Karpas-422 (cell line): ENCODE data around the gene SPNS3. TPM values are rescaled to one million over a fixed set of nuclear protein-coding genes. Genes with fewer than 3 reads are reported as not detected.

Source experiments
- DNase-seq: peaks from one replicate; pipeline ENCODE4 v3.0.0-alpha.2; 2015
- H2AFZ ChIP-seq: fragments of 200-600 bp; sonication (generic); 2 replicates; pipeline ENCODE4 v1.6.1; 2014; ENCODE audit warnings: antibody characterized with exemption, low read length, mixed read lengths
- H3K27ac ChIP-seq: fragments of 200-600 bp; sonication (generic); 2 replicates; pipeline ENCODE4 v1.5.1; 2014; ENCODE audit warnings: mild to moderate bottlenecking, low read length, moderate library complexity
- H3K27me3 ChIP-seq: fragments of 200-600 bp; sonication (generic); 2 replicates; pipeline ENCODE4 v1.6.1; 2014; ENCODE audit warnings: low read length, mixed read lengths
- H3K36me3 ChIP-seq: fragments of 200-600 bp; sonication (generic); 2 replicates; pipeline ENCODE4 v1.6.1; 2014; ENCODE audit warnings: low read length, mixed read lengths; ENCODE audit not compliant: insufficient read depth
- H3K4me1 ChIP-seq: fragments of 200-600 bp; sonication (generic); 2 replicates; pipeline ENCODE4 v1.6.1; 2014; ENCODE audit warnings: mild to moderate bottlenecking, low read length, mixed read lengths
- H3K4me2 ChIP-seq: fragments of 200-600 bp; sonication (generic); 2 replicates; pipeline ENCODE4 v1.6.1; 2014; ENCODE audit warnings: low read length, low read depth, mild to moderate bottlenecking; ENCODE audit not compliant: poor library complexity, severe bottlenecking
- H3K4me3 ChIP-seq: fragments of 200-600 bp; sonication (generic); 2 replicates; pipeline ENCODE4 v1.5.1; 2014; ENCODE audit warnings: mild to moderate bottlenecking, antibody characterized with exemption, low read length, mixed read lengths
- H3K79me2 ChIP-seq: fragments of 200-600 bp; sonication (generic); 2 replicates; pipeline ENCODE4 v1.6.1; 2014; ENCODE audit warnings: mild to moderate bottlenecking, low read length, mixed read lengths
- H3K9ac ChIP-seq: fragments of 200-600 bp; sonication (generic); 2 replicates; pipeline ENCODE4 v1.6.0; 2014; ENCODE audit warnings: low read length
- H3K9me2 ChIP-seq: fragments of 200-600 bp; sonication (generic), shearing (Covaris generic); replicated peaks from 2 replicates; pipeline ENCODE4 v1.6.0; 2014; ENCODE audit warnings: mild to moderate bottlenecking, low read length, moderate library complexity; ENCODE audit not compliant: insufficient read depth
- H3K9me3 ChIP-seq: fragments of 300-700, 200-600 bp; sonication (generic); 2 replicates; pipeline ENCODE4 v1.6.1; 2014; ENCODE audit warnings: low read length, mixed read lengths
- H4K20me1 ChIP-seq: fragments of 200-600 bp; sonication (generic); 2 replicates; pipeline ENCODE4 v1.6.1; 2014; ENCODE audit warnings: mild to moderate bottlenecking, antibody characterized with exemption, low read length, low read depth; ENCODE audit not compliant: insufficient read depth
- total RNA-seq: library from RNA; depleted of rRNA; stranded (reverse); fragments of >200 nt; shearing (Covaris generic); gene quantifications from 2 replicates; pipeline ENCODE4 v1.2.3, GENCODE V29; 2014; ENCODE audit warnings: low replicate concordance

The SPNS3 gene
- total RNA-seq, 1 experiment from 2014 or later, result 4.1 TPM

- Histone ChIP-seq H3K4me1 (no peaks in the 10 kb centered on the region), H2AFZ (no peak overlapping the region), H3K4me2 (no peak overlapping the region), H3K9me3 (no peaks in the 10 kb centered on the region), H3K9me2 (no peaks in the 10 kb centered on the region), H4K20me1 (no peaks in the 10 kb centered on the region; the same call in 1 of the 2 replicates), H3K4me3 (no peak overlapping the region), H3K36me3 (no peaks in the 10 kb centered on the region), H3K9ac (no peak overlapping the region), H3K27me3 (no peaks in the 10 kb centered on the region), H3K79me2 (no peaks in the 10 kb centered on the region), H3K27ac (no peak overlapping the region)
- DNase-seq, result no peak
Observed at GRCh38 chr17:4446326-4447071, 12.8 kb downstream of the SPNS3 start.

- H3K4me1 ChIP-seq, result no peaks in the 10 kb centered on the region
- H3K36me3 ChIP-seq, result no peaks in the 10 kb centered on the region
- no peak overlapping the region for H3K4me3 ChIP-seq
- no peaks in the 10 kb centered on the region for H3K9me2 ChIP-seq
- no peaks in the 10 kb centered on the region; the same call in 1 of the 2 replicates for H4K20me1 ChIP-seq
- no peaks in the 10 kb centered on the region for H3K27me3 ChIP-seq
- no peak overlapping the region for H3K4me2 ChIP-seq
- no peak overlapping the region for H3K27ac ChIP-seq
- H3K9me3 ChIP-seq, result no peaks in the 10 kb centered on the region
- no peak overlapping the region for H3K9ac ChIP-seq
- no peak for DNase-seq
- no peaks in the 10 kb centered on the region for H3K79me2 ChIP-seq
- H2AFZ ChIP-seq, result no peak overlapping the region
Observed at GRCh38 chr17:4448197-4448980, 14.6 kb downstream of the SPNS3 start.

GRCh38 chr17:4449736-4450135 is 16.0 kb downstream of the SPNS3 start:
- Histone ChIP-seq H3K79me2 (no peaks in the 10 kb centered on the region), H3K4me1 (no peaks in the 10 kb centered on the region), H3K9me3 (no peaks in the 10 kb centered on the region), H3K36me3 (no peaks in the 10 kb centered on the region), H2AFZ (no peak overlapping the region), H3K9me2 (no peaks in the 10 kb centered on the region), H3K27ac (no peak overlapping the region), H3K4me2 (no peak overlapping the region), H3K9ac (no peak overlapping the region), H3K4me3 (no peak overlapping the region), H4K20me1 (no peaks in the 10 kb centered on the region; the same call in 1 of the 2 replicates), H3K27me3 (no peaks in the 10 kb centered on the region)
- no peak for DNase-seq

GRCh38 chr17:4450710-4451316 is 17.1 kb downstream of the SPNS3 start:
- no peaks in the 10 kb centered on the region for H3K9me3 ChIP-seq
- no peaks in the 10 kb centered on the region; the same call in 1 of the 2 replicates for H4K20me1 ChIP-seq
- H2AFZ ChIP-seq, result no peak overlapping the region
- H3K36me3 ChIP-seq, result no peaks in the 10 kb centered on the region
- no peaks in the 10 kb centered on the region for H3K9me2 ChIP-seq
- no peak overlapping the region for H3K27ac ChIP-seq
- no peaks in the 10 kb centered on the region for H3K4me1 ChIP-seq
- H3K79me2 ChIP-seq, result no peaks in the 10 kb centered on the region
- no peak for DNase-seq
- H3K4me2 ChIP-seq, result no peak overlapping the region
- H3K4me3 ChIP-seq, result no peak overlapping the region
- H3K9ac ChIP-seq, result no peak overlapping the region
- no peaks in the 10 kb centered on the region for H3K27me3 ChIP-seq

- Histone ChIP-seq H3K9me2 (no peaks in the 10 kb centered on the region), H3K4me2 (no peak overlapping the region), H3K27me3 (no peaks in the 10 kb centered on the region), H2AFZ (no peak overlapping the region), H4K20me1 (no peaks in the 10 kb centered on the region; the same call in 1 of the 2 replicates), H3K4me1 (no peaks in the 10 kb centered on the region), H3K4me3 (no peak overlapping the region), H3K27ac (no peak overlapping the region), H3K79me2 (no peaks in the 10 kb centered on the region), H3K9ac (no peak overlapping the region), H3K9me3 (no peaks in the 10 kb centered on the region), H3K36me3 (no peaks in the 10 kb centered on the region)
- DNase-seq, result no peak
Observed at GRCh38 chr17:4453812-4454591, 20.3 kb downstream of the SPNS3 start.

- DNase-seq, result no peak
- H4K20me1 ChIP-seq, result no peaks in the 10 kb centered on the region
- H3K27me3 ChIP-seq, result no peaks in the 10 kb centered on the region
- H3K4me2 ChIP-seq, result no peak overlapping the region
- H3K9me2 ChIP-seq, result no peaks in the 10 kb centered on the region
- no peaks in the 10 kb centered on the region for H3K36me3 ChIP-seq
- no peaks in the 10 kb centered on the region for H3K79me2 ChIP-seq
- H3K9me3 ChIP-seq, result no peaks in the 10 kb centered on the region
- no peak overlapping the region for H2AFZ ChIP-seq
- H3K9ac ChIP-seq, result no peak overlapping the region
- H3K4me3 ChIP-seq, result no peak overlapping the region
- H3K27ac ChIP-seq, result no peak overlapping the region
- H3K4me1 ChIP-seq, result no peaks in the 10 kb centered on the region
Observed at GRCh38 chr17:4460661-4461060, 26.9 kb downstream of the SPNS3 start.

- H3K79me2 ChIP-seq, result no peaks in the 10 kb centered on the region
- H3K4me2 ChIP-seq, result no peak overlapping the region
- H2AFZ ChIP-seq, result no peak overlapping the region
- no peak overlapping the region for H3K27ac ChIP-seq
- no peak overlapping the region for H3K9ac ChIP-seq
- H3K4me3 ChIP-seq, result no peak overlapping the region
- no peaks in the 10 kb centered on the region for H3K9me2 ChIP-seq
- H3K9me3 ChIP-seq, result no peaks in the 10 kb centered on the region
- H3K4me1 ChIP-seq, result no peaks in the 10 kb centered on the region
- no peaks in the 10 kb centered on the region for H4K20me1 ChIP-seq
- no peaks in the 10 kb centered on the region for H3K27me3 ChIP-seq
- no peaks in the 10 kb centered on the region for H3K36me3 ChIP-seq
- DNase-seq, result no peak
Observed at GRCh38 chr17:4463818-4464476, 30.2 kb downstream of the SPNS3 start.
